GM19099 (cell line): ENCODE measurements around the gene IGFBP1.

Experiments used
- POLR2A ChIP-seq: IDR thresholded peaks from 3 replicates; pipeline ENCODE4 v1.6.1; 2011; ENCODE audit warnings: low read depth; ENCODE audit not compliant: insufficient read length; ENCODE audit errors: extremely low read depth

IGFBP1 gene

GRCh38 chr7:45897042-45897690 lies 8.9 kb downstream of the IGFBP1 start:
- no peak for TF ChIP-seq POLR2A

- TF ChIP-seq POLR2A = no peak
These were observed 9.9 kb downstream of the IGFBP1 start for GRCh38 chr7:45898222-45898621.

GRCh38 chr7:45901566-45901965 lies 13.3 kb downstream of the IGFBP1 start:
- no peak for TF ChIP-seq POLR2A

DNA sequence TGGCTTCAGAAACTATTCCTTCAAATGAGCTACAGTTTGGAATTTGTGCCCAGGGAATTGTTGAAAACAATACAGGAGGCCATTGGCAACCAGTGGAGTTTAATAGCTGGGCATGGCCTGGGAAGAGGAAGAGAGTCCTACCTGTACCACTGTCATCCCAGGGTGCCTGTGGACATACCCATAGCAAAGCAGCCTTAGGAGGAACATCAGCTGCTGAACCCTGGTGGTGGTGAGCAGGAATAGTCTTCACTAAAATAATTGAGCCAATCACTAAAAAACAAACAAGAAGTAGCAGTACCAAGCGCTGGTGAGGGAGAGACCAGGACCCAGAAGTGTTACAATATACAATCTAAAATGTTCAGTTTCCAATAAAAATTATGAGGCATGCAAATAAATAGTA lies 14.5 kb downstream of the IGFBP1 start:
- TF ChIP-seq POLR2A = no peak

DNA sequence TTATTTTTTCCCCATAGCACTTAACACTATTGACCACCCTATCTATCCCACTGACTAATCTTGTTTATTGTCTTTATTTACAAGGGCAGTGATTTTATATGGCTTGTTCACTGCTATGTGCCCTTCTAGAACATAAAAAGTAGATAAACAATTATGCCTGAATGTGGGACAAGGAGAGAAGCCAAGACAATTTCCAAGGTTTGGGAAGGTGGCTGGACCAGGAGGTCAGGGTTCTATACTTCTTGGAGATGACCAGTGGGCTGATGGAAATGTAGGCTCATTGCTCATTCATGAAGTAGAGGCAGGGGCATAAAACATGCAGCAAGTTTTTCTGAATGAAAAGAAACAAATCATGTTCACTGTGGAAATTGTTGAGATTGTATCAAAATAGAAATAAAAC lies 21.3 kb downstream of the IGFBP1 start:
- TF ChIP-seq POLR2A = no peak

GRCh38 chr7:45910855-45911254 lies 22.6 kb downstream of the IGFBP1 start:
- TF ChIP-seq POLR2A = no peak

- TF ChIP-seq POLR2A = no peak
These were observed 23.0 kb downstream of the IGFBP1 start for GRCh38 chr7:45911311-45911710.

- no peak for TF ChIP-seq POLR2A
These were observed 24.7 kb downstream of the IGFBP1 start for GRCh38 chr7:45912972-45913371.

- TF ChIP-seq POLR2A = no peak
These were observed 26.6 kb downstream of the IGFBP1 start for GRCh38 chr7:45914911-45915310.

DNA sequence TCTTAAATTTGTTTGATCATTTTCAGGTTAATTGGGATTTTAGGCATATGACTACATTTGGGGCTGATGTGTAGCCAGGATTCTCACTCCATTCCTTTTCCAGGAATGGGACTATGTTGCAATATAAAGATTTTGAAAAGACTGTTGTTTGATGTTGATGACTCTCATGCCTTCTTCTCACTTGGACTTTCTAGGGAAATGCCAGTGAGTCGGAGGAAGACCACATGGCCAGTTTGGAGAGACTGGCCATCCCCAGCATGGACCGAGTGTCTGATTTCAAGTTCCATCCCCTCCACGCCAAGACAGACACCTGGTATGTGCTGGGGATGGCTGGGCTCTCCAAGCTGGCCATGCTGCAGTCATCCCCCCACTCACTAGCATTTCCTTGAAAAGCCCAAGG lies 27.3 kb downstream of the IGFBP1 start:
- TF ChIP-seq POLR2A = no peak

- no peak for TF ChIP-seq POLR2A
These were observed 28.8 kb downstream of the IGFBP1 start for GRCh38 chr7:45917064-45917463.

- TF ChIP-seq POLR2A = no peak
These were observed 29.4 kb downstream of the IGFBP1 start for GRCh38 chr7:45917658-45918057.

- TF ChIP-seq POLR2A = no peak
These were observed 30.3 kb downstream of the IGFBP1 start for GRCh38 chr7:45918556-45918955.

- no peak for TF ChIP-seq POLR2A
These were observed 31.0 kb downstream of the IGFBP1 start for GRCh38 chr7:45919231-45919784.

DNA sequence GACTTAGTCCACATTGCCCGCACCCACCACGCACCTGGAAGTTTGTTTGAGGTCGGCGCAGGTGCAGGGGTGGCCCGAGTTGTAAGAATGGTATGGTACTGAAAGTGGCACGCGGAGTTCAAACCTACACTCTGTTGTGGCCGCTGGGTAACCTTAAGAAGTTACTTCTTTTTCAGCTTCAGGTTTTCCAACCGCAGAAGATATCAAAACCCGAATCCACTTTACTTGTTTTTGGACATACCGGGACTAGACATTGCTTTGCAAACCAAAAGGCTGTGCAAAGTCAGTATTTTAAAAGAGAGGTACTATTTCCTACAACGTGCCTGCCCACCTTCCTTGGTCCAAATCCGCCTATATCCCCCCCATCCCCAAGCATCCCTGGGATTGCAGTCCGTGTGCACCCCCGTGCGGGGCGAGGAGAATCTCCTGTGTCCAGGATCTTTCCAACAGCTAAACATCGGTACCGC lies 31.7 kb downstream of the IGFBP1 start:
- no peak for TF ChIP-seq POLR2A

DNA sequence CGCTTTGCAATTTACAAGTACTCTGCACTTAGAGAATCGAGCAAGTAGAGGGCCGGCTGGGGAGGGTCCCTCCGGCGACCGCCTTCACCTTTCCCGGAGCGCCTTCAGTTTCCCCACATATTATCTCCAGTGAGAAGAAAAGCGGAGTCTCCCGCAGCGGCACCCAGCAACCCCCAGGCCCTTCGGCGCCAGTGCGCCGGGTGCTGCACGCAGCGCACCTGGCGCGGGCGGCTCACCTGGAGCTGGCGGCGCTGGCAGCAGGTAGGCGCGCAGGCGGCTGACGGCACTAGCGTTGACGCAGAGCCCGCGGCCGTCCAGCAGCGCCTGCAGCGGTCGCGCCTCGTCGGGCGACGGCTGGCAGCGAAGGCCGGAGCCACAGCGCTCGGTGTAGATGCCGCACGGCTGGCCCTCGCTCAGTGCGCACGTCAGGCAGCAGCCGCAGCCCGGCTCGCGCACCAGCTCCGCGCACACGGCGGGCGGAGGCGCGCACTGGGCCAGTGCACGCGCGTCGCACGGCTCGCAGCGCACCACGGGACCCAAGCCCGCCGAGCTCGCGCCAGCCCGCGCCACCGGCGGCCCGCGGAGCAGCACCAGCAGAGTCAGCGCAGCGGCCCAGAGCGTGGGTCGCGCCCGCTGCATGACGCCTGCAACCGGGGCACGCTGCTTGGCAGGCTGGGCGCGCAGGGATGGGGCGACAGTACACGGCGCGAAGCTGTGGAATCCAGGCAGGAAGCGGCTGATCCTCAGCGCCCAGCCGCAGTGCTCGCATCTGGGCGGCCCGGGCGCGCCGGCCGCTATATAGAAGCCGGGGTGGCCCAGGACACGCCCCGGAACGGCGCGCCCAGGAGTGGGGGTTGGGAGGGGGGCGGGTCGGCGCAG lies 32.5 kb downstream of the IGFBP1 start, which contains the start of gene IGFBP3:
TSS of gene IGFBP3 (minus strand) at position 771 of the 879 bp plus-strand sequence. CDS start at position 639, 132 bp downstream.
- TF ChIP-seq POLR2A = no peak
